Measurements from ENCODE around the gene RRAS2.
"Not testable (repeated sequence)": the region's sequence is repeated elsewhere in the genome, so short reads cannot be mapped to it uniquely, and the experiment has no call there.

Gene RRAS2

DNA sequence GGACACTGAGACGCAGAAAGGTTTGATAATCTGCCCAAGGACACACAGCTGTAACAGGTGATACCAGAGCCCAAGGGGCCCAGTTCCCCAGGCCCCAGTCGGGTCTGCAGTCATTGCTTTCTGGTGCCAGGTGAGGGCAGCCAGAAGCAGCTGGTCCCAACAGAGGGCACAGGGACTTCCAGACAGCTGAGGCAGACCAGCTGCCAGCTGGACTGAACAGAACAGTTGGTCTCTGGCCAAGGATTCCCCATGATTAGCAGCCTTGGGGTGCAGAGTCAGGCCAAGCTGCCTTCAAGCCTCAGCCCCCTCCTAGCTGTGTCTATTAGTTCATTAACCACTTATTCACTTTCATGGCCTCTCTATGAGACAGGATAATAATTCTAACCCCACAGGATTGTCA, 105.6 kb downstream of the RRAS2 start:
- no peak for DNase-seq

DNA sequence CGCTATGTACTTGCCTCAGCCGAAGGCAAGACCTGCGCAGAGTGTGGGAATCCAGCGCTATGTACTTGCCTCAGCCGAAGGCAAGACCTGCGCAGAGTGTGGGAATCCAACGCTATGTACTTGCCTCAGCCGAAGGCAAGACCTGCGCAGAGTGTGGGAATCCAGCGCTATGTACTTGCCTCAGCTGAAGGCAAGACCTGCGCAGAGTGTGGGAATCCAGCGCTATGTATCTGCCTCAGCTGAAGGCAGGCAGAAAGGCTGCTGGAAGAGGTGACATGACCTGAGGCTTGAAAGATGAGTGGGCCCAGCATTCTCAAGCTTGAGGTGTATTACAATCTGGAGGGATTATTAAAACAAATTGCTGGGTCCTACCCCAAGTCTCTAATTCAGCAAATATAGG, 106.5 kb downstream of the RRAS2 start:
- not testable (repeated sequence) for DNase-seq

DNA sequence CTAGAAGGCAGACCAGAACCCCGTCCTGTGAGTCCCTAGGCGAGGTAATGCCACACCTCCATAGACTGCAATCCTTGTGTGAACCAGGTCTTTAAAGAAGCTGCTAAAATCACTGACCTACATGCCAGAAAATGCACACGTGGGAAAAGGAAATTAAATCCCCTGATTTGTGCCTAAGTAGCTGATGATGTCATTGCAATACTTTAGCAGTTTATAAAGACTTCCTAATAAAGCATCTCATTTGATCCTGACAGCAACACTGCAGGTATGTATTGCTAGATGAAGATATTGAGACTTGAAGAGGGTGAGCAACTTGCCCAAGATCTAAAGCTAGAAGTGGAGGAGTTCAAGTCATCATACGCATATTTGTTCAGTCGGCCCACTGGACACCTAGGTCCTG, 107.2 kb downstream of the RRAS2 start:
- no peak for DNase-seq

DNA sequence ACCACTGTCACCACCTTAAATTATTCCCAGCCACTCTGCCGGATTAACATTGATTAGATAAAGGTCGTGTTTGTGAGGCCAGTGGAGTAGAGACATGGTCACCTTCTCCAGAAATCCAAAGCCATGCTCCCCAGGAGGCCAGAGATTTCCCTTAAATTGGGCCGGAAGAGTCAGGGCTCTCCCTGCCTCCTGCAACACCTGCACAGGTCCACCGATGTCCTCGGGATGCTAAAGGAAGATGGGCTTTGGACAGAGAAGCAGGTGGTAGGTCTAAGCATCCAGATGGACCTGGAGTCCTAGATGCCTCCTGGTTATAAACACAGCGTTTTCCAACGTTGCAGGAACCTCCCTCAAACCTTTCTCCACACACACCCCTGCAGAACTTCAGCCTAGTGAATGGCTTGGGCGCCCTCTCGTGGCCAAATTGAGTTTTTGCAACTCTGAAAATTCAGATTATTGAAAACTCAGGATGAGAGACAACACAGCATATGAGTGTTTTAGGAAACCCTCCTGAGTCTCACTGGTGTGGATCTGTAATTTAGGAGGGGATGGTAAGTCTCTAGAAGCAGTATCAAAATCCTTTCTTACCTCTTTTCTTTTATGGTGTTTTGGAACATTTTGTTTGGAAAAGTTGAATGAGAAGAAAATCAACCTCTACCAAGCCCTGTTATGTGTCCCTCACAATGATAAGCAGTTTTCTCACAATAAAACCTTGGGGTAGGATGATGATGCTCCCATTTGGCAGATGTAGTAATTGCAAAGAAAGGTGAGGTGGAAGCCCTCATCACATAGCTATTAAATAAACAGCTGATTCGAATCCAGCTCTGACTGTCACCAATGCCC, 109.6 kb downstream of the RRAS2 start:
- DNase-seq, result peak in 1 of 2 experiments; percentile 51

DNA sequence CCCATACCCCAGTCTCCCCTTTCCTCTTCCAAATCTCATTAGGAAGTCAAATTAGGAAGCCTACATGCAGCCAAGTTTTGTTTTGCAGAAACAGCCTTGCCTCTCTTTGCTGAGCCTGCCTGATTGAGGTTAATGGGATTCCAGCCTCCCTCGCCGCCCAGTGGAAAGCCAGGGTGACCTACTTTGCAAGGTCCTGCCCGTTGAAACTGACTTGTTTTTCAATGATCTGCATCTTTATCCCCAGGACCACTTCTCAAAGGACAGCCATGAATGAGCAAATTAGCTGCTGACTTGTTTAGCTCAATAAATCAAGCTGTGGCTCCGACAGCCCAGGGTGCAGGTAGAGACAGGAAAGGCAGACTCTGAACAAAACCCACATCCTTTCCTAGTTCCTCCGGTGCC, 110.4 kb downstream of the RRAS2 start:
- DNase-seq, result no peak

- DNase-seq, result no peak
Observed at GRCh38 chr11:14245444-14245843, 113.5 kb downstream of the RRAS2 start.

DNA sequence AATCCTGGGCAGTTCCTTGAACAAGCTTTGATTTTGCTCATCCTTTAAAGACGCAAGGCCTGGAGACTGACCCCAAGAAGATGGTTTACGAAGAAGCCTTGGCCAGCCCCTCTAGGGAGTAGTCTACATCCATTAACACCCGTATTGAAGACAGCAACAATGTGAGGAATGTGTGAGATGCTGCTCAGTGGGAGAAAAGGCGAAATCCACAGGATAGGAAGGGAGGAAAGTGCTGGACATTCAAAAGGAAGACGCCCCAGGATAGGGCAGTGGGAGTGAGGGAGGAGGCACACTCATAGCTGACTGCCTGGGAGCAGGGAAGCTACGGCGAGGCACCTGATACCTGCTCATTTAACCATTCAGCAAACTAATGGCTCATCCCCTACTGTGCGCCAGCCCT, 114.1 kb downstream of the RRAS2 start:
- no peak for DNase-seq

- DNase-seq, result no peak
Observed at GRCh38 chr11:14242733-14243132, 116.2 kb downstream of the RRAS2 start.

DNA sequence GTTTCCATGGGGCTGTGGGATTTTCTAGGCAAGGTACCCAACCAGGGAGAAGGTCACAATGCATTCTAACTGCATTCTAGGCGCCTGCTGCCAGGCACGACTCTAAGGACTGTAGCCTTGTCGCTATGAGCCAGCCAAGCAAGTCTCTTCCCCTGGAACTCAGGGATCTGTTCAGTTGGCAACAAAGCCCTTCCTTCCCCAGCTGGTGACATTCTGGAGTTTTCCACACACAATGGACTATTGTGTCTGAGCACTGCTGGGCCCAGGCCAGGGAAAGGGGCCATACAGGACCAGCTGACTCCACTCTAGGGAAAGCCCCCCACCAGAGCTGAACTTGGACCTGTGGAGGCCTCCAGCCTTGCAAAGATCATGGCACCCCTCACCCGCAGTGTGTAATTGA, 116.8 kb downstream of the RRAS2 start:
- DNase-seq, result no peak

DNA sequence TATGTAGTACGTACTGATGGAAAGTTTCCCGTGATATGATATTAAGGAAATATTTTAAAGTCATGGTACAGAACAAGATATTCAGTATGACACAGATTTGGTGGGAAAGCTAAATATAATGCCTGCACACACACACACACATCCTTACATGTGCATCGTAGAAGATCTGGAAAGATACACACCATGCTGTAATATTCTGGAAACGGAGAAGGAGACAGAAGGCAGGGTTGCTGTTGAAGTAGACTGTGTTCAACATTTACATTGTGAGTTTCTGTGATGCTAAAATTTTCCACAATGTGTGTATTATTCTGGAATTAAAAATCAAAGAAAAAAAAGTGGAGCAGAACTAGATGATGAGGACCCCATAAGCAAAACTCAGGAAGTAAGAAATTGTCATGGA, 118.0 kb downstream of the RRAS2 start:
- DNase-seq, result no peak

- no peak for DNase-seq
Observed at GRCh38 chr11:14240221-14240620, 118.8 kb downstream of the RRAS2 start.

DNA sequence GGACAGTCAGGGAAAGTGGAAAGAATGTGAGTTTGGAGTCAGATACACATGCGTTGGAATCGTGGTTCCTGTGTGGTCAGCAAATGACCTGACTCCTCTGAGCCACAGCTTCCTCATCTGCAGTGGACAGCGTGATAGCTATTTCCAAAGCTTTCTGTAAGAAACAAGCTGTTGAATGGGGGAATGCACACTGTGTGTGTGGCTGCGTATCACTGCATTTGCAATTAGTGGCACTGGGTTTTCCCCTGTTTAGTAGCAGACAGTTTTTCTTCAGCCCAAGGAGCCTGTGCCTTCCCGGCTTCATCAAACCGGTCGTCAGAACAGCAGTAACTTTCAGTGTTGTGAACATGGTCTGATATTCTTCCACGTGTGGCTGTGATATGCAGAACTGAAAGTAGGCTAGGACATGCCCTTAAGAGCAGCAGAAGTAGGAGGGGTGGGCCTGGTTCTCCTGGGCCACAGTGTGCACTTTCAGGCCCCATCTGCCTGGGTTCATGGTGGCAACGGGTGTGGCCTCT, 121.5 kb downstream of the RRAS2 start:
- DNase-seq, result no peak

- no peak for DNase-seq
Observed at GRCh38 chr11:14235701-14236100, 123.3 kb downstream of the RRAS2 start.

GRCh38 chr11:14234446-14234845, 124.5 kb downstream of the RRAS2 start:
- no peak for DNase-seq

GRCh38 chr11:14232652-14233051, 126.3 kb downstream of the RRAS2 start:
- DNase-seq, result no peak

GRCh38 chr11:14230407-14230806, 128.6 kb downstream of the RRAS2 start:
- no peak for DNase-seq

DNA sequence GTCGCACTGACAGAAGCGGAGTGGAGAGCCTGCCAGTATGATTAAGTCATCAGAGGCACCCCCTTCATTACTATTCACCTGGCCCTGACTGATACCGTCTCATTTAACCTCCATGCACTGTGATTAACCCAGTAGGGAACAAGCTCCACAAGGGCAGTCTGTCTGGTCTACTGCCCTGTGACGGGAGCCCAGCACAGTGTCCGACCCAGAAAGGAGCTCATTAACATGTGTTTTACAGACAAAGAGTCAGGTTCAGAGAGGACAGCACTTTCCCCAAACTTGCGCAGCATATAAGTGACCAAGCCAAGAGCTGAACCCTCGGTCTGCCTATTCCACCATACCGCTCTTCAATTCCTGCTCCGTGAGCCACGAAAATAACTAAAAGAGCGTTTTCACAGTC, 129.5 kb downstream of the RRAS2 start:
- no peak for DNase-seq

GRCh38 chr11:14228356-14228755, 130.6 kb downstream of the RRAS2 start:
- no peak for DNase-seq

All from SW 1271 (cell line).